HEK293 (cell line): ENCODE results near the gene SYNJ2.

ENCODE experiments used
- CTCF ChIA-PET: fragments of 350-600 bp; formaldehyde crosslinking; extraction: SDS; loops from one replicate; lab custom pipeline; 2021; ENCODE audit warnings: antibody characterized with exemption; lab: Yijun Ruan, JAX
- POLR2A ChIA-PET: fragments of 300-600 bp; formaldehyde crosslinking; extraction: SDS; loops from one replicate; lab custom pipeline; 2020; ENCODE audit warnings: antibody characterized with exemption, inconsistent platforms; lab: Yijun Ruan, JAX
- H3K27ac ChIP-seq: fragments of 200-500 bp; sonication (Bioruptor generic); 2 replicates; pipeline ENCODE4 v1.5.1; 2014; ENCODE audit warnings: low read depth, low read length, control low read depth, inconsistent platforms; ENCODE audit errors: extremely low read depth
- H3K36me3 ChIP-seq, 2 experiments: fragments of 200-500 bp in 1 of 2; sonication (Bioruptor generic) in 1 of 2; 1 replicate in 1 of 2; 2 replicates in 1 of 2; pipeline ENCODE4 v1.5.1; 2014 to 2017; ENCODE audit warnings: inconsistent platforms in 2 of 2, low read length in 2 of 2; ENCODE audit not compliant: control insufficient read depth in 2 of 2, insufficient read depth in 1 of 2
- H3K4me1 ChIP-seq: fragments of 200-500 bp; sonication (Bioruptor generic); 2 replicates; pipeline ENCODE4 v1.5.1; 2014; ENCODE audit warnings: mild to moderate bottlenecking, low read length, inconsistent platforms; ENCODE audit not compliant: control insufficient read depth, insufficient read depth
- H3K4me3 ChIP-seq: 2 replicates; pipeline ENCODE4 v1.5.1; 2011; ENCODE audit warnings: low read depth, mild to moderate bottlenecking, control low read depth, low read length, moderate library complexity
- H3K9me3 ChIP-seq: fragments of 200-500 bp; sonication (Bioruptor generic); 2 replicates; pipeline ENCODE4 v1.5.1; 2014; ENCODE audit warnings: low read depth, low read length, inconsistent platforms; ENCODE audit not compliant: control insufficient read depth, insufficient read depth
- BCL11A ChIP-seq: fragments of 450-650 bp; formaldehyde crosslinking; IDR thresholded peaks from 2 replicates; pipeline ENCODE4 v1.5.1; 2016; ENCODE audit warnings: low read depth, missing biosample characterization, missing genetic modification characterization
- BCL11B ChIP-seq: fragments of 450-650 bp; formaldehyde crosslinking; IDR thresholded peaks from 2 replicates; pipeline ENCODE4 v1.5.1; 2016; ENCODE audit warnings: low read depth, missing biosample characterization, missing genetic modification characterization
- HOXA7 ChIP-seq: sonication (generic); formaldehyde crosslinking; IDR thresholded peaks from 2 replicates; pipeline ENCODE4 v1.8.1; 2022; ENCODE audit warnings: missing genetic modification reagents, borderline replicate concordance
- KLF17 ChIP-seq: fragments of 450-650 bp; formaldehyde crosslinking; IDR thresholded peaks from 2 replicates; pipeline ENCODE4 v1.5.1; 2016; ENCODE audit warnings: missing biosample characterization, missing genetic modification characterization
- PRDM10 ChIP-seq: fragments of 450-650 bp; formaldehyde crosslinking; IDR thresholded peaks from 2 replicates; pipeline ENCODE4 v1.5.1; 2016; ENCODE audit warnings: missing biosample characterization, missing genetic modification characterization
- ZBTB44 ChIP-seq: fragments of 450-650 bp; IDR thresholded peaks from 2 replicates; pipeline ENCODE4 v1.5.1; 2018; ENCODE audit warnings: missing biosample characterization, mild to moderate bottlenecking, missing genetic modification characterization
- ZFP69B ChIP-seq: fragments of 450-650 bp; formaldehyde crosslinking; IDR thresholded peaks from 2 replicates; pipeline ENCODE4 v1.5.1; 2016; ENCODE audit warnings: missing biosample characterization, missing genetic modification characterization
- ZNF114 ChIP-seq: fragments of 450-650 bp; formaldehyde crosslinking; IDR thresholded peaks from 2 replicates; pipeline ENCODE4 v1.5.0; 2017; ENCODE audit warnings: missing biosample characterization, missing genetic modification characterization
- ZNF223 ChIP-seq: fragments of 450-650 bp; formaldehyde crosslinking; IDR thresholded peaks from 2 replicates; pipeline ENCODE4 v1.5.1; 2016; ENCODE audit warnings: missing biosample characterization, missing genetic modification characterization
- ZNF302 ChIP-seq: fragments of 450-650 bp; formaldehyde crosslinking; IDR thresholded peaks from 2 replicates; pipeline ENCODE4 v1.5.1; 2016; ENCODE audit warnings: missing biosample characterization, missing genetic modification characterization, low read depth
- ZNF335 ChIP-seq: fragments of 450-650 bp; formaldehyde crosslinking; conservative IDR thresholded peaks from 2 replicates; pipeline ENCODE4 v1.5.1; 2016; ENCODE audit warnings: missing biosample characterization, missing genetic modification characterization
- ZNF354C ChIP-seq: fragments of 450-650 bp; formaldehyde crosslinking; IDR thresholded peaks from 2 replicates; pipeline ENCODE4 v1.5.1; 2016; ENCODE audit warnings: missing biosample characterization, missing genetic modification characterization, low read depth, borderline replicate concordance
- ZNF37A ChIP-seq: fragments of 450-650 bp; IDR thresholded peaks from 2 replicates; pipeline ENCODE4 v1.5.1; 2018; ENCODE audit warnings: missing biosample characterization, missing genetic modification characterization
- ZNF416 ChIP-seq: fragments of 450-650 bp; formaldehyde crosslinking; IDR thresholded peaks from 2 replicates; pipeline ENCODE4 v1.5.1; 2016; ENCODE audit warnings: missing biosample characterization, missing genetic modification characterization
- ZNF521 ChIP-seq: fragments of 450-650 bp; formaldehyde crosslinking; IDR thresholded peaks from 2 replicates; pipeline ENCODE4 v1.5.1; 2017; ENCODE audit warnings: missing biosample characterization, mild to moderate bottlenecking, missing genetic modification characterization
- ZNF555 ChIP-seq: fragments of 450-650 bp; formaldehyde crosslinking; conservative IDR thresholded peaks from 2 replicates; pipeline ENCODE4 v1.5.1; 2017; ENCODE audit warnings: missing biosample characterization, mild to moderate bottlenecking, missing genetic modification characterization, inconsistent platforms
- ZNF560 ChIP-seq: fragments of 450-650 bp; formaldehyde crosslinking; IDR thresholded peaks from 2 replicates; pipeline ENCODE4 v1.5.1; 2017; ENCODE audit warnings: missing biosample characterization, missing genetic modification characterization, borderline replicate concordance
- ZNF623 ChIP-seq: fragments of 450-650 bp; formaldehyde crosslinking; IDR thresholded peaks from 2 replicates; pipeline ENCODE4 v1.5.1; 2016; ENCODE audit warnings: missing biosample characterization, missing genetic modification characterization
- ZNF664 ChIP-seq: fragments of 450-650 bp; formaldehyde crosslinking; IDR thresholded peaks from 2 replicates; pipeline ENCODE4 v1.5.1; 2016; ENCODE audit warnings: missing biosample characterization, missing genetic modification characterization
- ZSCAN16 ChIP-seq: fragments of 450-650 bp; formaldehyde crosslinking; IDR thresholded peaks from 2 replicates; pipeline ENCODE4 v1.5.1; 2016; ENCODE audit warnings: missing biosample characterization, missing genetic modification characterization
- ZSCAN4 ChIP-seq: fragments of 450-650 bp; formaldehyde crosslinking; IDR thresholded peaks from 2 replicates; pipeline ENCODE4 v1.5.1; 2017; ENCODE audit warnings: missing biosample characterization, missing genetic modification characterization

Gene SYNJ2

GRCh38 chr6:158092806-158093205 lies 111.1 kb downstream of the SYNJ2 start:
- Histone ChIP-seq H3K4me3 (no peak overlapping the region), H3K9me3 (no peaks in the 10 kb centered on the region), H3K27ac (no peak overlapping the region), H3K4me1 (no peaks in the 10 kb centered on the region), H3K36me3 (peaks cover 14 to 79% of the 10 kb centered on the region in 2 experiments; a peak in 2 of 3 replicates)
- CTCF ChIA-PET = no interaction called here
- POLR2A ChIA-PET = no interaction called here
- TF ChIP-seq BCL11B (tag by site-specific recombination) = no peak
- TF ChIP-seq ZNF223 = no peak
- no peak for TF ChIP-seq ZSCAN4 (tag by site-specific recombination)
- TF ChIP-seq ZNF335 = no peak
- no peak for TF ChIP-seq ZNF416 (tag by site-specific recombination)
- no peak for TF ChIP-seq BCL11A
- no peak for TF ChIP-seq PRDM10 (tag by site-specific recombination)
- no peak for TF ChIP-seq ZFP69B (tag by site-specific recombination)
- TF ChIP-seq ZBTB44 = no peak
- TF ChIP-seq ZNF560 (tag by site-specific recombination) = no peak
- TF ChIP-seq HOXA7 = no peak
- TF ChIP-seq ZNF623 (tag by site-specific recombination) = no peak
- no peak for TF ChIP-seq ZNF664 (tag by site-specific recombination)

- Histone ChIP-seq H3K9me3 (no peaks in the 10 kb centered on the region), H3K27ac (no peak overlapping the region), H3K4me1 (no peaks in the 10 kb centered on the region), H3K36me3 (peaks cover 14 to 63% of the 10 kb centered on the region in 2 experiments; a peak in 2 of 3 replicates), H3K4me3 (no peak overlapping the region)
- CTCF ChIA-PET = no interaction called here
- POLR2A ChIA-PET = interaction anchor here (0.7 kb wide), 1 partner anchor 11 kb away, joined by 3 read pairs; no protein-coding TSS in a partner anchor
- TF ChIP-seq ZNF354C (tag by site-specific recombination) = no peak
- TF ChIP-seq ZNF114 (tag by site-specific recombination) = no peak
- no peak for TF ChIP-seq ZNF521 (tag by site-specific recombination)
- no peak for TF ChIP-seq ZNF302 (tag by site-specific recombination)
- TF ChIP-seq ZSCAN16 = no peak
- no peak for TF ChIP-seq ZNF37A (tag by site-specific recombination)
- no peak for TF ChIP-seq ZNF555 (tag by site-specific recombination)
- TF ChIP-seq KLF17 (tag by site-specific recombination) = no peak
Observed at GRCh38 chr6:158095031-158095430, 113.4 kb downstream of the SYNJ2 start.
